SK-N-SH treated with all-trans-retinoic acid at 6 μM for 48 hours (cell line): Measurements from ENCODE around the gene ITGB1BP1.

Source experiments
- ARNTL ChIP-seq: fragments of 450-650 bp; formaldehyde crosslinking; IDR thresholded peaks from 2 replicates; pipeline ENCODE4 v1.5.0; 2020; ENCODE audit warnings: low read depth, mild to moderate bottlenecking, moderate library complexity, borderline replicate concordance
- BACH2 ChIP-seq: fragments of 250-450 bp; sonication (Bioruptor Pico); IDR thresholded peaks from 2 replicates; pipeline ENCODE4 v1.9.0; 2021; ENCODE audit warnings: mild to moderate bottlenecking, borderline replicate concordance
- TOX ChIP-seq: fragments of 250-450 bp; sonication (Bioruptor Pico); IDR thresholded peaks from 2 replicates; pipeline ENCODE4 v1.8.0; 2021; ENCODE audit warnings: mild to moderate bottlenecking, moderate library complexity, borderline replicate concordance
- ZFP30 ChIP-seq: fragments of 450-650 bp; formaldehyde crosslinking; IDR thresholded peaks from 2 replicates; pipeline ENCODE4 v1.5.0; 2022; ENCODE audit warnings: mild to moderate bottlenecking, moderate library complexity

GRCh38 chr2:9416962-9417316 is 6.4 kb downstream of the ITGB1BP1 start:
- TF ChIP-seq BACH2, result no peak
- TF ChIP-seq ZFP30, result no peak
- TF ChIP-seq TOX (CRISPR knock-in tag), result no peak
- TF ChIP-seq ARNTL (CRISPR knock-in tag), result no peak
